Stimulated activated CD8-positive, alpha-beta memory T cell treated with anti-CD3 and anti-CD28 coated beads, Interleukin-7, amount 100 ng/mL, for 1 hour (primary cell): ENCODE results near the gene DNAH10.

ENCODE experiments used
- DNase-seq, 2 donors: peaks; one replicate each; pipeline ENCODE4 v3.0.0-alpha.2; 2020; ENCODE audit warnings: low read depth in 2 of 2

Gene DNAH10

GRCh38 chr12:123798518-123798917 lies 36.4 kb downstream of the DNAH10 start:
- no peak for DNase-seq

- no peak for DNase-seq
Measured at GRCh38 chr12:123799227-123799626, 37.1 kb downstream of the DNAH10 start.

- DNase-seq = no peak
Measured at GRCh38 chr12:123801573-123802178, 39.6 kb downstream of the DNAH10 start.

- no peak for DNase-seq
Measured at GRCh38 chr12:123805173-123805572, 43.1 kb downstream of the DNAH10 start.

- DNase-seq = no peak
Measured at GRCh38 chr12:123807002-123807401, 44.9 kb downstream of the DNAH10 start.

GRCh38 chr12:123807670-123808069 lies 45.6 kb downstream of the DNAH10 start:
- no peak for DNase-seq

- no peak for DNase-seq
Measured at GRCh38 chr12:123808167-123808566, 46.1 kb downstream of the DNAH10 start.

GRCh38 chr12:123813349-123813748 lies 51.2 kb downstream of the DNAH10 start:
- DNase-seq = no peak

GRCh38 chr12:123815968-123816367 lies 53.9 kb downstream of the DNAH10 start:
- DNase-seq = no peak

GRCh38 chr12:123816896-123817537 lies 54.9 kb downstream of the DNAH10 start:
- no peak for DNase-seq

GRCh38 chr12:123822804-123823203 lies 60.7 kb downstream of the DNAH10 start:
- DNase-seq = no peak

GRCh38 chr12:123828120-123828519 lies 66.0 kb downstream of the DNAH10 start:
- no peak for DNase-seq

GRCh38 chr12:123828854-123829547 lies 66.9 kb downstream of the DNAH10 start:
- no peak for DNase-seq

GRCh38 chr12:123829561-123829960 lies 67.5 kb downstream of the DNAH10 start:
- DNase-seq = no peak

- no peak for DNase-seq
Measured at GRCh38 chr12:123830675-123831074, 68.6 kb downstream of the DNAH10 start.

- no peak for DNase-seq
Measured at GRCh38 chr12:123832052-123832451, 70.0 kb downstream of the DNAH10 start.

- no peak for DNase-seq
Measured at GRCh38 chr12:123833830-123834229, 71.7 kb downstream of the DNAH10 start.

GRCh38 chr12:123834845-123835244 lies 72.7 kb downstream of the DNAH10 start:
- no peak for DNase-seq

GRCh38 chr12:123836292-123836691 lies 74.2 kb downstream of the DNAH10 start:
- DNase-seq = no peak

- DNase-seq = no peak
Measured at GRCh38 chr12:123839826-123840225, 77.7 kb downstream of the DNAH10 start.

GRCh38 chr12:123840765-123841425 lies 78.8 kb downstream of the DNAH10 start:
- DNase-seq = no peak

- no peak for DNase-seq
Measured at GRCh38 chr12:123843912-123844748, 82.0 kb downstream of the DNAH10 start.
